Measurements from ENCODE around the gene DUSP7.

The DUSP7 gene

DNA sequence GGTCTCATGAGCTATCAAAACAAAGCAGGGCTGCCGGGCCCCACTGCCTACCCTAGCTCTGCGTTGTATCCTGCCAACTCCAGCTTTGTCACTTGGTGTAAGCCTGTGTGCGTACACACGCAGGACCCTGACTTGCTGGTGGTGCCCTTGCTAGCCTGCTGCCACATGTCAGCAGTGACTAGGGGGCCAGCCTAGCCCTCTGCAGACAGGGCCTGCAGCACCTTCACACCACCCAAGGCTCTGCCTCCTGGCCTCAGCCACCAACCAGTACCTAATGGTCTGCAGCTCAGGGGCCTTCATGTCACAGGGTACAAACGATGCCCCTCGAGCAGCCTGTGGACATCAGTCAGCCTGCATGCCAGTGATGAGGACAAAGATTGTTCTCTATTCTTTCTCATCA, 30.1 kb upstream of the DUSP7 start:
- no peak for DNase-seq (ENCODE audit: low read depth)

- DNase-seq (ENCODE audit: low read depth) = no peak
These were observed 29.4 kb upstream of the DUSP7 start for GRCh38 chr3:52085681-52086282.

DNA sequence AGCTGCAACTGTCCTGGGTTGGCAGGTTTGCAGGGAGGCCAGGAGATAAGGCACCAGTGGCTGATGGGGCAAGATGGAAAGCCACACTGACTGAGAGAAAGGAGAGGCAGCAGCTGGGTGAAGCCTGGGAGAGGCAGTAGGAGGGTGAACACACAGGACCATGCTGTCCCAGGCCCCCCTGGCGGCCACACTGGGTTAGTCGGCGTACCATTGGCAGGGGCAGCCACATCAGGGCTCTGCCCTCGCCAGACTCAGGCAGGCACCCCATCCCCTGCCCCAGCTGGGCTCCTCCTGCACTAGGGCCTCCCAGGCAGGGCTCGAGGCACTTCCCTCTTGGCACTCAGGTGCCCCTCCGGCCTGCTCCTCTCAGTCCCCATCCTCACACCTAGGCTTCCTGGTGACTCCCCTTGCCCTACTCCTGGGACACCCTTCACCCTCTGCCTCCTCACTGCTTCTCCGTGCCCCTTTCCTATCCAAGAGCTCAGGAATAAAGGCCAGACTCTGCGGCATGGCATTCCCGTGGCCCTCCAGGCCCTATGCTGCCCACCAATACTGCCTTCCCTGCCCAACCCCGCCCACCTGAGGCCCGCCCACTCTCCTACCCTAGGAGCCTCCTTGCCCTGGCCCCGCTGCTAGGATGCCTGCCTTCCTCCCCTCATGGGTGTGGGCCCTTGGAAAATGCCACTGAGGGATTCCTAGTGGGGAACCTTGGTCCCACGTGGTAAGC, 28.7 kb upstream of the DUSP7 start:
- no peak for DNase-seq (ENCODE audit: low read depth)

- DNase-seq (ENCODE audit: low read depth) = no peak
These were observed 28.0 kb upstream of the DUSP7 start for GRCh38 chr3:52084216-52084945.

GRCh38 chr3:52083556-52084087, 27.3 kb upstream of the DUSP7 start:
- DNase-seq (ENCODE audit: low read depth) = no peak

DNA sequence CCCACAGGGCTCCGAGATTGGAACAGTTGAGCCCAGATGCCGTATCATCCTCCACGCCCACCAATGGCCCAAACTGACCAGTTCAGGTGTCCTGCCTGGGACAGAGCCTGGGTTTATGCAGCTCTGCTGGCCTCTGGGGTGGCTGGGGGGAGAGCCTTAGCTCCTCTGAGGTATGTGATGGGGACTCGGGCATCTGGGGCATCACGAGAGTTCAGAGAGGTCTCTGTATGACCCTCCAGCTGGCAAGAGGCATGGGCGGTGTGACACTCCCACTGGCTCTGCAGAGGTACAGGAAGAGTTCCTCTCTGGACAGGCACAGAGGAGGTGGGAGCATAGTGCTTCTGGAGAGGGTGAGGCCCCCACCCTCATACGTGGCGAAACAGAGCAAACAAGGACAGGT, 26.6 kb upstream of the DUSP7 start:
- no peak for DNase-seq (ENCODE audit: low read depth)

DNA sequence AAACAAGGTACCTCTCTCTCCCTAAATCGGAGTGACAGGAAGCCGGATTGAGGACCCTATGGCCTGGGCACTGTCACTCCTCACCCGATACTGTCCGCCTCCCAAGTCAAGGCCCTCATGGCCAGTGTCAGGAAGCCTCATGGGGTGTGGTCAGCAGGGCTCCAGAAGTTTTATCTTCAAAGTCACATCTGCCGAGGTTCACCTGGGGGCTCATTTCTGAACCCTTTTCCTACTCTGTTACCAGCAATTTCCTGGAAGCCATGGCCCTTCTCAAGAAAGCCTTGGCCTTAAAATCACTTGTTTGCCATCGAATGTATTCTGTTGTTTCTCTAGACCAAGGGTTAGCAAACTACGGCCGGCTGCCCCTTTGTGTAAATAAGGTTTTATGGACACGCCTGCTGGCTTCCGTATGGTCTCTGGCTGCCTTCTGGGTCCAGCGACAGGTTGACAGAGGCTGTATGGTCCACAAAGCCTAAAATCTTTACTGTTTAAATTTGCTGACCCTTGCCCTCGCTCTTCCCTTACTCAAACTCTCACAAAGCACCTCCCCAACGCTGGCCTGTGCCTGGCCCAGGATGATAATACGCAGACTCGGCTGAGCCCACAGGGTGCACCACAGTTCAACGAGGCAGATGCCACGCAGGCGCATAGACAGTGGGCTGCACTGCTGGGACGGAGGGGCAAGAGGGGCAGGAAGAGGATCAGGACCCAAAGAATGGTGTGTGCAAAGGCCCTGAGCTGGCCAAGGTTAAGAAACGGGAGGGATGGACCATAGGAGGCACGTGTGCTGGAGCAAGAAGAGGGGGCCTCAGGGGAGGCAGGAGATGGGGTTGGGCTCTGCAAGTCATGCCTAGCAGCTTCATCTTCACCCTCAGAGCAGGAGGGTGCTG, 24.7 kb upstream of the DUSP7 start:
- no peak for DNase-seq (ENCODE audit: low read depth)

GRCh38 chr3:52079958-52080357, 23.6 kb upstream of the DUSP7 start:
- no peak for DNase-seq (ENCODE audit: low read depth)

DNA sequence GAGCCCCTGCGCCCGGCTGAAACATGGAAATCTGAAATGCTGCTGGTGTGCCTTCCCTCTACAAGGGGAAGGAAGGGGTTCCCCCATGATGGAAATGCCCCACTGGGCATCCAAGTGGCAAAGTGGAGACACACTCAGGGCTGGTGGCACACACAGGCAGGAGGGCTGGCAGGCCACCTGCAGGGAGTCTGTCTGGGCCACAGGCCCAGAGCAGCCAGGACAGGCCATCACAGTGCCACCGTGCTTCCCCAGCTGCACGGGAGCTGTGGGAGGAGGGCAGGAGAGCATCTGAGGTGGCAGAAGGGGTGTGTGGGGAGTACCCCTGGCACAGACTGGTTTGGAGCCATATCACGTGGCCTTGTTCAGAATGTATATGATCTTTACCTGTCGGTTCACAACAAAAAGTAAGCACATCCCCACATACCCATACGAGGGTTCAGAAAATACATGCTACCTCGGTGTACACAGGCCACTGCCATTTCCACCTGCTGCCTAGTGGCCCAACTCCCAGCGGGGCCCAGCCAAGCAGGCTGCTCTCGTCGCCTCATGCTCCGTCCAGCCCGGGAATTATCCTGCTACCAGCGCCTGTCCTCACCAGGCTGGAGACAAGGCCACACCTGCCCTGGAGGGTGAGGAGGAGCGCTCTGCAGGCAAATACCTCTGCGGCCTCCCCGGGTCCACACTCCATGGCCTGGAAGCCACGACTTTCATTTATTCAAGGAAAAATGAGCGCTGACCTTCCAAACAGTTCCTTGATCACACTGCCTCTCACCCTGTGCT, 22.6 kb upstream of the DUSP7 start:
- no peak for DNase-seq (ENCODE audit: low read depth)

DNA sequence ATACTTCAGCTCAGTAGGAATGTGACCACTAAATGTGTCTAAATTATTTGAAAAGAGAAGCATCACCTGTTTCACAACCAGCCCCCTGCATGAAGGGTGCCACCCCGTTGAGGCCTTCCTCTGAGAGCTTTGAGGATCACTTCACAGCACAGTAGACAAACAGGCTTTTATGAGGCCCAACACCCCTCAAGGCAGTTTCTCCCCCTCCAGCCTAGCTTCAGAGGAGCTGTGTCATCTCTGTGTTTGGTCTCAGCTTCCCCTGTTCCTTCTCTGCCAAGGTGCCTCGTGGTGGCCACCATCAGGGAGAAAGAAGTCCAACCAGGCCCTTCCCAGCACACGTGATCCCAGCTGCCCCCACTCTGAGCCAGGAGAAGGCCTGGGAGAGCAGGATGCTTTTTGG, 21.6 kb upstream of the DUSP7 start:
- DNase-seq (ENCODE audit: low read depth) = no peak

DNA sequence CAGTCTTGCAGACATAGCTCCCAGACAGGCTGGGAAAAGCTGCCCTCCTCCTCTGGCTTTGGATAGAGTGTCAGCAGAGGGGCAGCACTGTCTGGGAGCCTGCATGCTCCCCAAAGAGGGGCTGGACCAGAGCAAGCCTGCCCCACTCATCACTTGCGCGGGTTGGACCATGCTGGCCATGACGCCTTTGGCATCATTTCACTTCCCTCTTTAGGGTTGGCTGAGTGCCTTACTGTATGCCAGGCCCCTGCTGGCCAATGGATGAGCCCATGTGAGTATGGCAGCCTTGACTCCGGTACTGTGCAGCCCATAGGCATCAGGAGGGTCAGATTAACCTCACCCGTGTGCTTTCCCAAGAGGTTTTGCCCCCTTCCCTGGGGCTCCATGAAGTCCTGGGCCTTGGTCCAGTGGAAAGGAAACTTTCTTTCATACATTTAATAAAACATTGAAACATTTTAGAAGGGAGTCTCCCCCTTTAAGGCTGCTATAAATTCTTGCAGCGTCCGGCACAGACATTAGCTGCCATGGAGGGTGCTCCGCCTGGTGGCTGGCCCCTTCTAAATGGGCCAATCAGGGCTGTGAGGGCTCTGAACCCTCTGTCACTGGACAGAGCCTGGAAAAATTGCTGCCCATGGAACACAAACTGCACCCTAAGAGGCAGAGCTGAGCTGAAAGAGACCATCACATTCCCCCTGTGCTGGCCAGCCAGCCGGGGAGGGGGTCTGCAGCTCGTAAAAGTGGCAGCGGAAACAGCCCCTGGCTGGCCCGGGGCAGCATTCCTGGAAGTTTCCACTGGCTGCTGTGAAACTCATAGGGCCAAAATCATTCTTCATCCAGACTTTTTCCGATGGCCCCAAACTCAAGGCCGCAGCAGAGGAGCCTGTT, 20.8 kb upstream of the DUSP7 start:
- DNase-seq (ENCODE audit: low read depth) = no peak

DNA sequence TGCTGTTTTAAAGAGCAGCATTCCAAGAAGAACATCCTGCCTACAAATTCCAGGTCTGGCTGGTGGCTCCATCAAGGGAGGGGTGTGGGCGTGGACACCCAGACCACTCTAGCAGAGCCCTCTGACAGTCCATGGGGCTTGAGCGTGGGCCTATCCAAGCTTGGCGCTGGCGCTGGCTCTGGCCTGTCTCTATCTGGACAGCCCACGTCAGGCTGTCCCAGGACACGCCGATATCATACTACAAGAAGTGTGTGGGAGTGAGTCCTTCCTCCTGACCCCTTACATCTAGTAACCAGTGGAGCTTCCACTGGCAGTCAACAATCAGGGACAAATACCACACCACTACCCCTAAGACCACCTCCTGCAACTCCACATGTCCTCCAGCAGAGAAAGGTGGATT, 17.1 kb upstream of the DUSP7 start:
- DNase-seq (ENCODE audit: low read depth) = no peak

GRCh38 chr3:52072471-52072870, 16.1 kb upstream of the DUSP7 start:
- no peak for DNase-seq (ENCODE audit: low read depth)

- no peak for DNase-seq (ENCODE audit: low read depth)
These were observed 15.6 kb upstream of the DUSP7 start for GRCh38 chr3:52072020-52072419.

DNA sequence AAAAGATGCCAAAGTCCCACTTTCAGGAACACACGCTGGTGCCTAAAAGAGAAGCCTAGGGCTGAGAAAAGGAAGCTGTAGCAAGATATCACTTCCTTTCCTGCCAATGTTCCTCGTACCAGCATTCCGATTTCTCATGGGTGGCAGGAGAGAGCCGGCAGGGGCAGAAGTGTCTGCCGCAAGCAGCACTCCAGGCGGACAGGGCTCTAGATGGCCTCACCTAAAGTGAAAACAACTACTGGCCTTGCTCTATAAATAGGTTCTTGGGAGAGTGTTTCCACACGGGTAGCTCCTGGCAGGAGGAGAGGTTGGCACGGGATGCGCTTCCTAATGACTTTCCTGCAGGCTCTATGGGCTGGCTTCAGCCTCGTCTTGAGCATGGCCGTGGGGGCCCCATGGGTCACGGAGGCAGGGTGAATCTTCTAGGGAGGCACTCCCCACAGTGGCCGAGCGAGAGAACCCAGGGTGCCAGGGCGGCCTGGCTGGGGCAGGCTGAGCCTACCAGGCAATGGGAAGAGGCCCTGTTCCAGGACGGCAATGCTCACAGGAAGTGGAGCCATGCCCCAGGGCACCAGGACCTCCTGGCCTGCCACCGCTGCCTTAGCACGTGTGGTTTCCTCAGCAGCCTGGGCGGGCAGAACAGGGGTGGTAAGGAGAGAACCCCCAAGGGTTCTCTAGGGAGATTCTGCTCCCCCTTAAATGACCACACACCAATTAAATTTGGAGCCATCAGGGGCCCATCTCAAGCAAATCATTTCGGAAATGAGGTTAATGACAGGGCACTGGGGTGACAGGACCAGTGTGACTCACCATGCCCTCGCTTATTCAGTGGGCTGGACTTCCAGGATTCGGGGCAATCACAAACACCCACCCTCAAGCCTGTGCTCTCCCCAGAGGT, 14.6 kb upstream of the DUSP7 start:
- DNase-seq (ENCODE audit: low read depth) = no peak

- no peak for DNase-seq (ENCODE audit: low read depth)
These were observed 13.5 kb upstream of the DUSP7 start for GRCh38 chr3:52069855-52070254.

GRCh38 chr3:52069135-52069534, 12.8 kb upstream of the DUSP7 start:
- DNase-seq (ENCODE audit: low read depth) = no peak

- no peak for DNase-seq (ENCODE audit: low read depth)
These were observed 12.4 kb upstream of the DUSP7 start for GRCh38 chr3:52068730-52069129.

- peak; percentile 32 for DNase-seq (ENCODE audit: low read depth)
These were observed 11.7 kb upstream of the DUSP7 start for GRCh38 chr3:52068055-52068571.
